MM.1S (cell line): ENCODE measurements around the gene DLG5.

Experiments
- DNase-seq: peaks from one replicate; pipeline ENCODE4 v3.0.0-alpha.2; 2015
- H2AFZ ChIP-seq: fragments of 300-600 bp; sonication (generic); 2 replicates; pipeline ENCODE4 v1.6.0; 2016; ENCODE audit warnings: antibody characterized with exemption, low read length
- H3F3A ChIP-seq: fragments of 300-600 bp; sonication (generic); 2 replicates; pipeline ENCODE4 v1.6.1; 2016; ENCODE audit warnings: mild to moderate bottlenecking, antibody characterized with exemption, low read length, moderate library complexity, mixed read lengths; ENCODE audit not compliant: insufficient read depth
- H3K27ac ChIP-seq: fragments of 300-600 bp; sonication (generic); 2 replicates; pipeline ENCODE4 v1.5.1; 2016; ENCODE audit warnings: mild to moderate bottlenecking, low read length
- H3K27me3 ChIP-seq: fragments of 300-600 bp; sonication (generic); replicated peaks from 2 replicates; pipeline ENCODE4 v1.6.0; 2016; ENCODE audit warnings: low read length; ENCODE audit not compliant: insufficient read depth
- H3K36me3 ChIP-seq: fragments of 300-600 bp; sonication (generic); replicated peaks from 2 replicates; pipeline ENCODE4 v1.6.1; 2016; ENCODE audit warnings: mild to moderate bottlenecking, low read length, mixed read lengths; ENCODE audit not compliant: insufficient read depth
- H3K4me1 ChIP-seq: fragments of 300-600 bp; sonication (generic); 2 replicates; pipeline ENCODE4 v1.6.1; 2016; ENCODE audit warnings: low read length, mixed read lengths
- H3K4me2 ChIP-seq: fragments of 300-600 bp; sonication (generic); 2 replicates; pipeline ENCODE4 v1.6.0; 2016; ENCODE audit warnings: low read depth, low read length
- H3K4me3 ChIP-seq: fragments of 300-600 bp; sonication (generic); 2 replicates; pipeline ENCODE4 v1.5.1; 2016; ENCODE audit warnings: low read length, mixed read lengths
- H3K79me2 ChIP-seq: fragments of 300-600 bp; sonication (generic); 2 replicates; pipeline ENCODE4 v1.6.1; 2016; ENCODE audit warnings: mixed run types, low read length, mixed read lengths
- H3K9ac ChIP-seq: fragments of 300-600 bp; sonication (generic); 2 replicates; pipeline ENCODE4 v1.6.1; 2016; ENCODE audit warnings: low read length, mixed read lengths
- H3K9me2 ChIP-seq: fragments of 300-600 bp; sonication (generic); replicated peaks from 2 replicates; pipeline ENCODE4 v1.6.1; 2016; ENCODE audit warnings: mild to moderate bottlenecking, low read length, mixed read lengths; ENCODE audit not compliant: insufficient read depth
- H3K9me3 ChIP-seq: fragments of 300-600 bp; sonication (generic); replicated peaks from 2 replicates; pipeline ENCODE4 v1.6.1; 2016; ENCODE audit warnings: mild to moderate bottlenecking, low read length, mixed read lengths; ENCODE audit not compliant: insufficient read depth
- H4K20me1 ChIP-seq: fragments of 300-600 bp; sonication (generic); 2 replicates; pipeline ENCODE4 v1.6.1; 2016; ENCODE audit warnings: mild to moderate bottlenecking, low read length, moderate library complexity, mixed read lengths; ENCODE audit not compliant: insufficient read depth
- CTCF ChIP-seq: fragments of 300-600 bp; sonication (generic); IDR thresholded peaks from 2 replicates; pipeline ENCODE4 v1.5.1; 2016; ENCODE audit warnings: antibody characterized with exemption, low read length, mixed read lengths
- EZH2 ChIP-seq: fragments of 300-600 bp; sonication (generic); optimal IDR thresholded peaks from 2 replicates; pipeline ENCODE3; 2017; ENCODE audit warnings: low read depth, mild to moderate bottlenecking, antibody characterized with exemption, low read length, mixed read lengths
- EZH2phosphoT487 ChIP-seq: fragments of 300-600 bp; sonication (generic); IDR thresholded peaks from 2 replicates; pipeline ENCODE4 v1.6.1; 2018; ENCODE audit warnings: antibody characterized with exemption, low read length

The DLG5 gene

DNA sequence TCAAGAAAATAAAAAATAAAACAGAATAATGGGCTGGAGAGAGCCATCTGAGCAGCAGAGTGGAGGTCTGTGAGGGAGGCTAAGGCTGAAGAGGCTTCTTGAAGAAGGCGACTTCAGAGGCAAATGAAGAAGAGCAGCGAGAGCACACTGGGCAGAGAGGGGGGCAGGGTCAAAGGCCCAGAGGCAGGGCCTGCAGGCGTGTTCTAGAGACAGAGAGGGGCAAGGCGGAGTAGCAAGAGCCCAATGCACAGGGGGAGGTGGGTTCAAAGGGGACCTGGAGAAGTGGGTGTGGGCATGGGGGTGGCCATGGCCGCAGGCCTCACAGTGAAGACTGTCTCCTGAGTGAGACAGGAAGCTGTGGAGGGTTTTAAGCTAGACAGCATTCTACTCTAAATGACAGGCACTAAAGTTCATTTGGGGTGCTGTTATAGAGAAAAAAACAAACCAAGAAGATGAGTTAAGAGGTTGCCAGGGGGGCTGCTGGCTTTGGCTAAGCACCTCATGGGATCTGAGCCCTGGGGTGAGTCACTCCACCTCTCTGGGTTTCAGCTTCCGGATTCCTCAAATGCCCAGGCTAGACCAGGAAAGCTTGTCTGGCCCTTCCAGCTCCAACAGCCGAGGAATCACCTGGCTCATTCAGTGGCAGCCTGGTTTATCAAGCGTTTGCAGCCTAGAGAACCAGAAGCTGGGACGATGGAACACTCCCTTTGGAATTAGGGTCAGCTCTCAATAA, 81.7 kb downstream of the DLG5 start:
- H3K4me1 ChIP-seq: no peaks in the 10 kb centered on the region
- H3K4me3 ChIP-seq: no peak overlapping the region
- DNase-seq: no peak

GRCh38 chr10:77844177-77844576, 82.4 kb downstream of the DLG5 start:
- no peaks in the 10 kb centered on the region for H3K79me2 ChIP-seq
- H3F3A ChIP-seq: no peaks in the 10 kb centered on the region
- H4K20me1 ChIP-seq: no peaks in the 10 kb centered on the region
- H3K4me3 ChIP-seq: no peak overlapping the region
- no peaks in the 10 kb centered on the region for H3K4me1 ChIP-seq
- no peak overlapping the region for H3K27ac ChIP-seq
- H3K9me2 ChIP-seq: no peaks in the 10 kb centered on the region
- DNase-seq: no peak
- no peaks in the 10 kb centered on the region for H3K27me3 ChIP-seq
- H3K4me2 ChIP-seq: no peak overlapping the region
- TF ChIP-seq CTCF: no peak
- no peak for TF ChIP-seq EZH2phosphoT487
- no peak for TF ChIP-seq EZH2
- H3K9me3 ChIP-seq: no peaks in the 10 kb centered on the region
- H2AFZ ChIP-seq: no peak overlapping the region
- H3K36me3 ChIP-seq: no peaks in the 10 kb centered on the region
- no peak overlapping the region for H3K9ac ChIP-seq

More for the DNA sequence above, 81.7 kb downstream of the DLG5 start:
- Histone ChIP-seq H3K79me2 (no peaks in the 10 kb centered on the region), H3K9ac (no peak overlapping the region), H3K36me3 (no peaks in the 10 kb centered on the region), H3K4me2 (no peak overlapping the region), H4K20me1 (no peaks in the 10 kb centered on the region), H2AFZ (no peak overlapping the region), H3K9me3 (no peaks in the 10 kb centered on the region), H3K27me3 (no peaks in the 10 kb centered on the region), H3K9me2 (no peaks in the 10 kb centered on the region), H3K27ac (no peak overlapping the region), H3F3A (no peaks in the 10 kb centered on the region)
- TF ChIP-seq EZH2: no peak
- no peak for TF ChIP-seq CTCF
- no peak for TF ChIP-seq EZH2phosphoT487

GRCh38 chr10:77843264-77843663, 83.3 kb downstream of the DLG5 start:
- TF ChIP-seq EZH2: no peak
- no peak for TF ChIP-seq CTCF
- TF ChIP-seq EZH2phosphoT487: no peak
- H3K79me2 ChIP-seq: no peaks in the 10 kb centered on the region
- H3K4me2 ChIP-seq: no peak overlapping the region
- H3K9ac ChIP-seq: no peak overlapping the region
- no peaks in the 10 kb centered on the region for H4K20me1 ChIP-seq
- H3K27me3 ChIP-seq: no peaks in the 10 kb centered on the region
- no peak overlapping the region for H2AFZ ChIP-seq
- H3K27ac ChIP-seq: no peak overlapping the region
- no peaks in the 10 kb centered on the region for H3K36me3 ChIP-seq
- DNase-seq: no peak
- no peaks in the 10 kb centered on the region for H3K4me1 ChIP-seq
- H3F3A ChIP-seq: no peaks in the 10 kb centered on the region
- no peaks in the 10 kb centered on the region for H3K9me2 ChIP-seq
- H3K9me3 ChIP-seq: no peaks in the 10 kb centered on the region
- H3K4me3 ChIP-seq: no peak overlapping the region
